Measurements from ENCODE around the gene DNAI2.

DNA sequence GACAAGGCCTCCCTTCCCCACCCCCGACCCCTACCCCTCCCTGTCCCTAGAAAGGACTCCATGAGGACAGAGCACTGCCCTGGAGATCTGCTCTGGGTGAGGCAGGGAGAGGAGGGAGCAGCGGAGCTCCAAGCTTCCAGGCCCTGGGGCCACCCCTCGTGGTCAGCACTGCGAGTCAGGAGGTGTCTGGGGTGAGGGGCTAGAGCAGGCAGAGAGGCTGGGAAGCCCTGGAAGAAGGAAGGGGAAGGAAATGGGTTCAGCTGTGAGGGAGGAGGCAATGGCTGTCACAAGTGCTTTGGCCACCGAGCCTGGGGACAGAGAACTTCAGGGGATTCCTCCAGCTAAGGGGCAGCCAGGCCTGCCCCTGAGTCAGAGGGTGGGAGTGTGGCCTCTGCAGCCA, 28.2 kb upstream of the DNAI2 start:
- TF ChIP-seq, protein P1, sequence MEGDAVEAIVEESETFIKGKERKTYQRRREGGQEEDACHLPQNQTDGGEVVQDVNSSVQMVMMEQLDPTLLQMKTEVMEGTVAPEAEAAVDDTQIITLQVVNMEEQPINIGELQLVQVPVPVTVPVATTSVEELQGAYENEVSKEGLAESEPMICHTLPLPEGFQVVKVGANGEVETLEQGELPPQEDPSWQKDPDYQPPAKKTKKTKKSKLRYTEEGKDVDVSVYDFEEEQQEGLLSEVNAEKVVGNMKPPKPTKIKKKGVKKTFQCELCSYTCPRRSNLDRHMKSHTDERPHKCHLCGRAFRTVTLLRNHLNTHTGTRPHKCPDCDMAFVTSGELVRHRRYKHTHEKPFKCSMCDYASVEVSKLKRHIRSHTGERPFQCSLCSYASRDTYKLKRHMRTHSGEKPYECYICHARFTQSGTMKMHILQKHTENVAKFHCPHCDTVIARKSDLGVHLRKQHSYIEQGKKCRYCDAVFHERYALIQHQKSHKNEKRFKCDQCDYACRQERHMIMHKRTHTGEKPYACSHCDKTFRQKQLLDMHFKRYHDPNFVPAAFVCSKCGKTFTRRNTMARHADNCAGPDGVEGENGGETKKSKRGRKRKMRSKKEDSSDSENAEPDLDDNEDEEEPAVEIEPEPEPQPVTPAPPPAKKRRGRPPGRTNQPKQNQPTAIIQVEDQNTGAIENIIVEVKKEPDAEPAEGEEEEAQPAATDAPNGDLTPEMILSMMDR (conservative IDR thresholded peaks at IDR 0.05; ENCODE audit: low read depth, low read length) = no peak
- TF ChIP-seq EZH2 (IDR thresholded peaks at IDR 0.05; ENCODE audit: low read length, unreplicated experiment) = no peak
